A673 (cell line): ENCODE data around the gene SLC2A9.

Source experiments
- CTCF ChIP-seq: fragments of 300-800, 200-600 bp; sonication (generic); conservative IDR thresholded peaks from 2 replicates; pipeline ENCODE4 v1.5.1; 2017; ENCODE audit warnings: low read depth, mild to moderate bottlenecking, antibody characterized with exemption, low read length, moderate library complexity, mixed read lengths
- EZH2 ChIP-seq: fragments of 200-600 bp; sonication (generic); IDR thresholded peaks from 2 replicates; pipeline ENCODE4 v1.6.1; 2017; ENCODE audit warnings: borderline replicate concordance, low read depth, mild to moderate bottlenecking, mixed read lengths, antibody characterized with exemption, low read length; ENCODE audit not compliant: poor library complexity, severe bottlenecking

GRCh38 chr4:10023806-10024205 lies 2.5 kb upstream of the SLC2A9 start:
- TF ChIP-seq CTCF (no peak), EZH2 (no peak)
